SK-N-SH (cell line): Measurements from ENCODE around the gene ADCK1.

Experiments used
- EZH2phosphoT487 ChIP-seq: fragments of 200-600 bp; sonication (generic); IDR thresholded peaks from 2 replicates; pipeline ENCODE4 v1.6.1; 2017; ENCODE audit warnings: low read depth, mixed run types, mild to moderate bottlenecking, antibody characterized with exemption, moderate library complexity, borderline replicate concordance
- FOXM1 ChIP-seq: IDR thresholded peaks from 2 replicates; pipeline ENCODE4 v1.4.0; 2012; ENCODE audit warnings: low read depth, mild to moderate bottlenecking
- NRF1 ChIP-seq: IDR thresholded peaks from 2 replicates; pipeline ENCODE4 v1.6.1; 2012; ENCODE audit warnings: low read depth, mild to moderate bottlenecking, low read length
- POLR2AphosphoS5 ChIP-seq: IDR thresholded peaks from 2 replicates; pipeline ENCODE4 v1.6.1; 2012; ENCODE audit warnings: low read depth, low read length
- TAF1 ChIP-seq: IDR thresholded peaks from 2 replicates; pipeline ENCODE4 v1.6.1; 2012; ENCODE audit warnings: low read depth, mild to moderate bottlenecking, low read length, moderate library complexity, borderline replicate concordance

DNA sequence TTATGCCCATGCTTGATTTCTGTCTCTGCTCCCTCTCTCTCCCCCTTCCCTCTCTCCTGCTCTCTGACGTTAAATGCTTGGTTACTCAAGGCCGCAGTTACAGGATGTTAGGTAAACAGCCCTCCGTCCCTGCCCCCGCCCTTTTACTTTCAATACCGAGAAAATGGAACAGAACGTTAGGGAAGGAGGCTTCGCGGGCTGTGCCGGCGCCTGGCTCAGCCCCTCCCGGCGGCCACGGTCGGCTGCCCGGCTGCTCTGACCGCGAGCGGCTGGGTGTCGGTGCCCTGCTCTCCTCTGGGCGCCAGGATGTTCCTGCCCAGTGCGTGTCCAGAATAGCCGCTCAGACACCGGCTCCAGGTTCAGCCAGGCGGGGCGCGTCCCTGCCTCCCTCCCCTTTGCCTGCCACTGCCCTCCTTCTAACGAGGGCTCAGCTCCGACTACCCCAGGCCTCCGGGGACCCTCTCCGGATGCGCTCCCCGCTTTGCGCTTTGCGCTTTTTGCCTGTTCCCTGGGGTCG is 166.1 kb downstream of the ADCK1 start:
- no peak for TF ChIP-seq NRF1
- no peak for TF ChIP-seq TAF1
- TF ChIP-seq EZH2phosphoT487: no peak
- no peak for TF ChIP-seq POLR2AphosphoS5
- TF ChIP-seq FOXM1: no peak
